Measurements from ENCODE around the gene LIAS.

The LIAS gene

DNA sequence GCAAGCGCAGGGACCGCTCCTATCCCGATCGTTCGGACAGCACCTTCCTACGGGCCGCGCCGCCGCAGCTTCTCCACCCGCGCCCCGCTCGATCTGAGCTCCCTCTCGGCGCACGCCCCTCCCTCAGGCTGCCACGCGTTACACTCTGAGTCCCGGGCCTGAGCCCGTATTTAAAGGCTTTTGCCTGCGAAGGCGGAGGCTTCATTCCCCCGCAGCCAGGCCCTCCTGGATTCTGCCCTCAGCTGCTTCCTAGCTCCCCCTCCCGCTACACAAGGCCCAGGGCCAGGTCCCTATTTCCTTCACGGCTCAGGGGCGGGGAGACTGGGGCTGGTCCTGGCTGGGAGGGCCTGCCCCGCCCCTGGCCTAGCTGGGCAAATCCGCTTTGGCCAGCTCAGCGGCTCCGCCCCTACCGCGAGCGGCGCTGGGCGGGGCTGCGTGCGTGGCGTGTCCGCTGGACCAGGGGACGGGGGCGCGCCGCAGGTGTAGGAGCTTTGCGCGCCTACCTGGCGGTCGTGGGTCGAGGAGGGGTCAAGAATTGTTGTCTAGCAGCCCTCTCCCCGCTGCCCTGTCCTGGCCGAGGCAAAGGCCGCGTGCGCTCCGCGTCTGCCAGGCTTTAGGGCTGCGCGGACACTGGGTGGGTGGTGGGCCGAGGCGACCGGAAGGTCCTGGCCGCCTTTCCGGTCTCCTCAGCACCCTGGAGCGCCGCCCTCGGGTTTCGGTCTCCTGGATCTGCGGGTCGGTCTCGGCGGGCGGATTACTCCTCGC lies 68.6 kb downstream of the LIAS start, which contains the start of gene UGDH (continued):
- TF ChIP-seq ZNF488 (tag by site-specific recombination; IDR thresholded peaks at IDR 0.05), result no peak
- no peak for TF ChIP-seq ZNF10 (tag by site-specific recombination; IDR thresholded peaks at IDR 0.05)
- TF ChIP-seq PRDM6 (tag by site-specific recombination; IDR thresholded peaks at IDR 0.05), result no peak
- no peak for TF ChIP-seq ZNF473 (tag by site-specific recombination; IDR thresholded peaks at IDR 0.05)
- TF ChIP-seq ZNF423 (tag by site-specific recombination; IDR thresholded peaks at IDR 0.05), result peak; percentile 41; the same call in 1 of the 2 replicates
- TF ChIP-seq ZNF580 (tag by site-specific recombination; IDR thresholded peaks at IDR 0.05), result peak; percentile 94
- TF ChIP-seq ZNF549 (tag by site-specific recombination; IDR thresholded peaks at IDR 0.05), result no peak
- no peak for TF ChIP-seq ZNF548 (tag by site-specific recombination; IDR thresholded peaks at IDR 0.05)
- no peak for TF ChIP-seq TRIM28 (IDR thresholded peaks at IDR 0.05; ENCODE audit: borderline replicate concordance, low read length)
- TF ChIP-seq SP2 (tag by site-specific recombination; IDR thresholded peaks at IDR 0.05), result peak; percentile 84
- TF ChIP-seq IKZF3 (tag by site-specific recombination; IDR thresholded peaks at IDR 0.05), result peak; percentile 57; the same call in 1 of the 2 replicates
- no peak for TF ChIP-seq ZNF280D (tag by site-specific recombination; IDR thresholded peaks at IDR 0.05)
- no peak for TF ChIP-seq ZNF132 (tag by site-specific recombination; IDR thresholded peaks at IDR 0.05; ENCODE audit: borderline replicate concordance)
- no peak for TF ChIP-seq ZNF426 (tag by site-specific recombination; IDR thresholded peaks at IDR 0.05)
- no peak for TF ChIP-seq ZNF404 (tag by site-specific recombination; IDR thresholded peaks at IDR 0.05)
- TF ChIP-seq ZNF677 (tag by site-specific recombination; IDR thresholded peaks at IDR 0.05), result no peak
- no peak for TF ChIP-seq BCL6B (tag by site-specific recombination; IDR thresholded peaks at IDR 0.05)
- no peak for TF ChIP-seq ZNF791 (tag by site-specific recombination; IDR thresholded peaks at IDR 0.05)
- no peak for TF ChIP-seq ZNF302 (tag by site-specific recombination; IDR thresholded peaks at IDR 0.05; ENCODE audit: low read depth)
- TF ChIP-seq, protein P1, sequence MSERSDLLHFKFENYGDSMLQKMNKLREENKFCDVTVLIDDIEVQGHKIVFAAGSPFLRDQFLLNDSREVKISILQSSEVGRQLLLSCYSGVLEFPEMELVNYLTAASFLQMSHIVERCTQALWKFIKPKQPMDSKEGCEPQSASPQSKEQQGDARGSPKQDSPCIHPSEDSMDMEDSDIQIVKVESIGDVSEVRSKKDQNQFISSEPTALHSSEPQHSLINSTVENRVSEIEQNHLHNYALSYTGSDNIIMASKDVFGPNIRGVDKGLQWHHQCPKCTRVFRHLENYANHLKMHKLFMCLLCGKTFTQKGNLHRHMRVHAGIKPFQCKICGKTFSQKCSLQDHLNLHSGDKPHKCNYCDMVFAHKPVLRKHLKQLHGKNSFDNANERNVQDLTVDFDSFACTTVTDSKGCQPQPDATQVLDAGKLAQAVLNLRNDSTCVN (tag by site-specific recombination; optimal IDR thresholded peaks at IDR 0.05), result peak; percentile 96
- peak; percentile 34; the same call in 1 of the 2 replicates for TF ChIP-seq YY2 (tag by site-specific recombination; IDR thresholded peaks at IDR 0.05)
- TF ChIP-seq, protein P2, sequence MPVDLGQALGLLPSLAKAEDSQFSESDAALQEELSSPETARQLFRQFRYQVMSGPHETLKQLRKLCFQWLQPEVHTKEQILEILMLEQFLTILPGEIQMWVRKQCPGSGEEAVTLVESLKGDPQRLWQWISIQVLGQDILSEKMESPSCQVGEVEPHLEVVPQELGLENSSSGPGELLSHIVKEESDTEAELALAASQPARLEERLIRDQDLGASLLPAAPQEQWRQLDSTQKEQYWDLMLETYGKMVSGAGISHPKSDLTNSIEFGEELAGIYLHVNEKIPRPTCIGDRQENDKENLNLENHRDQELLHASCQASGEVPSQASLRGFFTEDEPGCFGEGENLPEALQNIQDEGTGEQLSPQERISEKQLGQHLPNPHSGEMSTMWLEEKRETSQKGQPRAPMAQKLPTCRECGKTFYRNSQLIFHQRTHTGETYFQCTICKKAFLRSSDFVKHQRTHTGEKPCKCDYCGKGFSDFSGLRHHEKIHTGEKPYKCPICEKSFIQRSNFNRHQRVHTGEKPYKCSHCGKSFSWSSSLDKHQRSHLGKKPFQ (tag by site-specific recombination; IDR thresholded peaks at IDR 0.05), result no peak
- no peak for TF ChIP-seq ZNF529 (tag by site-specific recombination; IDR thresholded peaks at IDR 0.05; ENCODE audit: insufficient replicate concordance)
- TF ChIP-seq ZNF26 (tag by site-specific recombination; IDR thresholded peaks at IDR 0.05), result no peak
- TF ChIP-seq ZNF561 (tag by site-specific recombination; IDR thresholded peaks at IDR 0.05; ENCODE audit: borderline replicate concordance), result peak; percentile 54; the same call in 1 of the 2 replicates
